Measurements from ENCODE around the gene NAPA.

DNA sequence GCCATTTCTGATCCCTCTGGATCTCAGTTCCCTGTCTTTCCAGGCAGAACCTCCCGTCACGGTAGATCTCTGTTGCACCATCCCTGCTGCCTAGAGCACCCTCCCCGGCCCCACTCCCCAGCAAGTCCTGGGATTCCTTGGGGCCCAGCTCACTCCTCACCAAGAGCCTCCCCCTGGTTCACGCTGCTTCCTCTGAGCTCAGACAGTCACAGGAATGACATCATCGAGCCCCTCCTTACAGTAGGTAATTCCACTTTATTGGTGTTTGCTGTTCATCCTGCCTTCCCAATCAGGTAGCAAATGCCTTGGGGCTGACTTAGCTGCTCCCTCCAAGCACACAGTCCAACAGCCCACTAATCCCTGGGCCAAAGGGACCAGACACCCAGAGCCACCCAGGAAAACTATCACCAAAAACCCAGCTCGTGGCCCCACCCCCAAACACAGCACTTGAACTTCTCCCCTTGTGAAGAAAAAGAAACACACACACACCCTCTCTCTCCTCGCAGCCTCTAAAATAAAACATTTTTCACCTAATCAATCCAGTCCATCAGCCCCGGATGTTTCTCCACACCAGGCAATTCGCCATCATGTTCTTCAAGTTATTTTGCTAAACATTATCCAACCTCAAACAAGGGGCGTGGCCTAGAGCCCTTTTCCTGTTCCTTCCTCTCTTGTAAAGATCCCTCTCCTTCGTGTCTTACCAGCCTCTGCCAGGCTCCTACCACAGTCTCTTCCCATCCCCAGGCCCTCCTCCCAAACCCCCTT is 2.5 kb downstream of the NAPA start:
- TF ChIP-seq CTCF (IDR thresholded peaks at IDR 0.05; ENCODE audit: insufficient read depth, low read depth, low read length) (no peak), EZH2 (IDR thresholded peaks at IDR 0.05; ENCODE audit: insufficient read depth, low read length) (no peak)
